A673 (cell line): ENCODE measurements around the gene CGB1. TPM values are rescaled to one million over a fixed set of nuclear protein-coding genes. Genes with fewer than 3 reads are reported as not detected.
"Not testable (repeated sequence)": the region's sequence is repeated elsewhere in the genome, so short reads cannot be mapped to it uniquely, and the experiment has no call there.

Source experiments
- BruUV-seq: library from RNA; stranded (reverse); fragments of 400-500 nt; replicated peaks from 2 replicates; lab custom pipeline; 2021; lab: Mats Ljungman, UMichigan
- CTCF ChIA-PET: fragments of 300-600 bp; sonication (Branson Sonifier 250); formaldehyde crosslinking; loops from one replicate; lab custom pipeline; 2022; ENCODE audit warnings: antibody characterized with exemption; lab: Charles Lee
- POLR2A ChIA-PET: fragments of 300-600 bp; sonication (Branson Sonifier 250); formaldehyde crosslinking; loops from one replicate; lab custom pipeline; 2022; ENCODE audit warnings: antibody characterized with exemption; ENCODE audit not compliant: low non-redundant PET; lab: Charles Lee
- DNase-seq: peaks from one replicate; pipeline ENCODE4 v3.0.0-alpha.2; 2015; ENCODE audit warnings: low spot score
- H3K27ac ChIP-seq: fragments of 200-600 bp; sonication (generic); 2 replicates; pipeline ENCODE4 v1.5.1; 2016; ENCODE audit warnings: mixed run types, low read depth, mild to moderate bottlenecking, mixed read lengths, antibody characterized with exemption, low read length; ENCODE audit not compliant: poor library complexity, severe bottlenecking
- H3K27me3 ChIP-seq: fragments of 200-600 bp; sonication (generic); replicated peaks from 2 replicates; pipeline ENCODE4 v1.6.1; 2017; ENCODE audit warnings: mixed run types, low read depth, mild to moderate bottlenecking, mixed read lengths, antibody characterized with exemption, low read length; ENCODE audit not compliant: insufficient read depth, poor library complexity
- H3K36me3 ChIP-seq: fragments of 200-600 bp; sonication (generic); 2 replicates; pipeline ENCODE4 v1.6.1; 2016; ENCODE audit warnings: mixed run types, mild to moderate bottlenecking, mixed read lengths, antibody characterized with exemption, low read length; ENCODE audit not compliant: insufficient read depth, poor library complexity, severe bottlenecking
- H3K4me1 ChIP-seq: fragments of 200-600 bp; sonication (generic); 2 replicates; pipeline ENCODE4 v1.6.1; 2017; ENCODE audit warnings: mixed run types, mild to moderate bottlenecking, mixed read lengths, antibody characterized with exemption, low read length; ENCODE audit not compliant: insufficient read depth, poor library complexity, severe bottlenecking
- H3K4me3 ChIP-seq: fragments of 200-600 bp; sonication (generic); 2 replicates; pipeline ENCODE4 v1.5.1; 2016; ENCODE audit warnings: low read depth, mixed run types, mild to moderate bottlenecking, mixed read lengths, low read length; ENCODE audit not compliant: poor library complexity, severe bottlenecking
- H3K9me3 ChIP-seq: fragments of 200-600 bp; sonication (generic); 2 replicates; pipeline ENCODE4 v1.6.1; 2016; ENCODE audit warnings: mixed run types, low read depth, mild to moderate bottlenecking, mixed read lengths, antibody characterized with exemption, low read length; ENCODE audit not compliant: poor library complexity, severe bottlenecking
- EZH2 ChIP-seq: fragments of 200-600 bp; sonication (generic); IDR thresholded peaks from 2 replicates; pipeline ENCODE4 v1.6.1; 2017; ENCODE audit warnings: borderline replicate concordance, low read depth, mild to moderate bottlenecking, mixed read lengths, antibody characterized with exemption, low read length; ENCODE audit not compliant: poor library complexity, severe bottlenecking
- intact Hi-C: fragments of 100-400 bp; cut with micrococcal nuclease; formaldehyde crosslinking; loops from one replicate; pipeline ENCODE4 v1.10.0; 2022; ENCODE audit not compliant: unreplicated experiment
- total RNA-seq: library from RNA; stranded (reverse); gene quantifications from 2 replicates; pipeline ENCODE4 v1.2.3, GENCODE V29; 2021
- TF ChIP-seq, protein P1 (sequence below): fragments of 300-800, 200-600 bp; sonication (generic); conservative IDR thresholded peaks from 2 replicates; pipeline ENCODE4 v1.5.1; 2017; ENCODE audit warnings: low read depth, mild to moderate bottlenecking, antibody characterized with exemption, low read length, moderate library complexity, mixed read lengths

Gene CGB1
- total RNA-seq, 1 experiment from 2014 or later, result not detected

DNA sequence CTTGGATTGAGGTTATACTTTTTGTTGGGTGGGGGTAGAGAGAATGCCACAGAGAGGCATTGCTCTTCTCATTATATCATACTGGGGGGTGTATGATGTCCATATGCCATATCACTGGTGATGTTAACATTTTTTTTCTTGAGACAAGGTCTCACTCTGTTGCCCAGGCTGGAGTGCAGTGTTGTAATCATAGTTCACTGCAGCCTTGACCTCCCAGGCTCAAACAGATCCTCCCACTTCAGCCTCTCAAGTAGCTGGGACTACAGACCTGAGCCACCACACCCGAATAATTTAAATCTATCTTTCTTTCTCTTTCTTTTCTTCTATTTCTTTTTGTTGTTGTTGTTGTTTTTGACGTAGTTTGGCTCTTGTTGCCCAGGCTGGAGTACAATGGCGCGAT is 43.7 kb upstream of the CGB1 start:
- POLR2A ChIA-PET, result no interaction called here
- DNase-seq, result no peak
- CTCF ChIA-PET, result no interaction called here
- BruUV-seq, result no TSS peak
- Histone ChIP-seq H3K36me3 (no peaks in the 10 kb centered on the region), H3K27ac (no peak overlapping the region), H3K4me3 (no peak overlapping the region), H3K9me3 (no peaks in the 10 kb centered on the region), H3K4me1 (peaks cover 5% of the 10 kb centered on the region), H3K27me3 (no peaks in the 10 kb centered on the region)
- TF ChIP-seq, protein P1, sequence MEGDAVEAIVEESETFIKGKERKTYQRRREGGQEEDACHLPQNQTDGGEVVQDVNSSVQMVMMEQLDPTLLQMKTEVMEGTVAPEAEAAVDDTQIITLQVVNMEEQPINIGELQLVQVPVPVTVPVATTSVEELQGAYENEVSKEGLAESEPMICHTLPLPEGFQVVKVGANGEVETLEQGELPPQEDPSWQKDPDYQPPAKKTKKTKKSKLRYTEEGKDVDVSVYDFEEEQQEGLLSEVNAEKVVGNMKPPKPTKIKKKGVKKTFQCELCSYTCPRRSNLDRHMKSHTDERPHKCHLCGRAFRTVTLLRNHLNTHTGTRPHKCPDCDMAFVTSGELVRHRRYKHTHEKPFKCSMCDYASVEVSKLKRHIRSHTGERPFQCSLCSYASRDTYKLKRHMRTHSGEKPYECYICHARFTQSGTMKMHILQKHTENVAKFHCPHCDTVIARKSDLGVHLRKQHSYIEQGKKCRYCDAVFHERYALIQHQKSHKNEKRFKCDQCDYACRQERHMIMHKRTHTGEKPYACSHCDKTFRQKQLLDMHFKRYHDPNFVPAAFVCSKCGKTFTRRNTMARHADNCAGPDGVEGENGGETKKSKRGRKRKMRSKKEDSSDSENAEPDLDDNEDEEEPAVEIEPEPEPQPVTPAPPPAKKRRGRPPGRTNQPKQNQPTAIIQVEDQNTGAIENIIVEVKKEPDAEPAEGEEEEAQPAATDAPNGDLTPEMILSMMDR, result no peak
- no peak for TF ChIP-seq EZH2
- intact Hi-C loops, result no loop called here

DNA sequence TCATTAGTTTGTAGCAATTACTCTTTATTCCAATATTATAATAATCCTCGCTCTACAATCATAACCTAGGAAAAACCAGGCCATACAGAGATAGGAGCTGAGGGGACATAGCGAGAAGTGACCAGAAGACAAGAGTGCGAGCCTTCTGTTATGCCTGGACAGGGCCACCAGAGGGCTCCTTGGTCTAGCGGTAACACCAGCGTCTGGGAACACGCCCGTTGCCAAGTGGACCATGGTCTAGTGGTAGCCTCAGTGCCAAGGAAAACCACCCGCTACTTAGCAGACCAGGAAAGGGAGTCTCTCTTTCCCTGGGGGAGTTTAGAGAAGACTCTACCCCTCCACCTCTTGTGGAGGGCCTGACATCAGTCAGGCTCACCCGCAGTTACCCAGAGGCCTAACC is 38.2 kb upstream of the CGB1 start:
- H3K36me3 ChIP-seq, POLR2A ChIA-PET, H3K4me3 ChIP-seq, H3K4me1 ChIP-seq, BruUV-seq, H3K27ac ChIP-seq, H3K9me3 ChIP-seq, intact Hi-C loops: not testable (repeated sequence)
- peaks cover 24% of the 10 kb centered on the region for H3K27me3 ChIP-seq
- TF ChIP-seq, protein P1, result peak; percentile 56
- CTCF ChIA-PET, result interaction anchor here (1.1 to 1.3 kb wide), 3 partner anchors 23 to 150 kb away, joined by 3 to 4 read pairs (median 4); no protein-coding TSS in a partner anchor
- DNase-seq, result peak; percentile 49

DNA sequence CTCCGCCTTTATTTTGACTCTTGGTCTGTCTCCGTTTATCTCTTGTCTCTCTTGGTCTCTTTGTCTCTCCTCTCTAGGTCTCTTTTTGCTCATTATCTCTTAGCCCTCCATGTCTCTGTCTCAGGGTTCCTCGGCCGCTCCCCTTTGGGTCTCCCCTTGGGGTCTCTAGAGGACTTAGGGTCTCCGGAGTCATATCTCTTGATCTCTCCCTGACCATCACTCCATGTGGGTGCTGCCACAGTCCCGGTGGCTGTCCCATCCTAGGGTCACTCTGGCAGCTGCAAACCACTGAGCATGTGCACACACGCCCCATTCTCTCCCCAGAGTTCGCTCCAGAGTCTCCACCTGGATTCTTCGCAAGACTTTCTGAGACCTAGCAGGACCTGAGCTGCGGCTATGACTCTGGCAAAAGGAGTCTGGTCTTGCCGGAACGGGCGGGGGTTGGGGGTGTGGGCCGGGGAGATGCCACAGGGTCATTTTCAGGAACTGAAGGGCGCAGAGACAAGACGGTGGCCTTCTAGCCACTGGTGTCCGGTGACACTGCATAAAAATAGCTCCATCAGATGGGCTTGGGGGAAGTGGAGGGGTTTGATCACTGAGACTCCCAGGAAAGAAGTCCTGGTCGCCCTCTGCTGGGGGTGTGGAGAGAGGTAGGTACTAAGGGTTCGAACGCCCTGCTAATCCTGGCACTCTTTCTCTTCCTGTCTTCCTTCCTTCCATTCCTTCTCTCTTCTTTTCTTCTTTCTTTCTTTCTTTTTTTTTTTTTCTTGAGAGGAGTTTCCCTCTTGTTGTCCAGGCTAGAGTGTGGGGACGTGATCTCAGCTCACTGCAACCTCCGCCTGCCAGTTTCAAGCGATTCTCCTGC is 37.1 kb upstream of the CGB1 start:
- peaks cover 24% of the 10 kb centered on the region for H3K27me3 ChIP-seq
- intact Hi-C loops, result no loop called here
- H3K4me3 ChIP-seq, result no peak overlapping the region
- no peaks in the 10 kb centered on the region for H3K9me3 ChIP-seq
- CTCF ChIA-PET, result interaction anchor here (0.5 to 1.3 kb wide), 4 partner anchors 24 to 454 kb away, joined by 3 to 6 read pairs (median 4); partner anchors contain the start of gene RCN3
- no peak overlapping the region for H3K27ac ChIP-seq
- TF ChIP-seq, protein P1, result peak; percentile 53
- no peak for TF ChIP-seq EZH2
- H3K4me1 ChIP-seq, result peaks cover 5% of the 10 kb centered on the region
- POLR2A ChIA-PET, result interaction anchor here (0.6 kb wide), 1 partner anchor 75 kb away, joined by 3 read pairs; no protein-coding TSS in a partner anchor
- H3K36me3 ChIP-seq, result no peaks in the 10 kb centered on the region
- no TSS peak for BruUV-seq
- DNase-seq, result peak; percentile 70
